Suprapubic skin (tissue), 4 donors: ENCODE data around the gene SRP14.

Experiments
- CTCF ChIP-seq, 2 donors: fragments of 200-600 bp in 1 of 2; fragments of 450-650 bp in 1 of 2; sonication (generic) in 1 of 2; IDR thresholded peaks; one replicate each; pipeline ENCODE4 v1.5.1; 2016 to 2019; ENCODE audit warnings: antibody characterized with exemption in 2 of 2, mild to moderate bottlenecking in 1 of 2, moderate library complexity in 1 of 2
- EP300 ChIP-seq: sonication (generic); formaldehyde crosslinking; IDR thresholded peaks from one replicate; pipeline ENCODE4 v1.6.1; 2017; ENCODE audit warnings: antibody characterized with exemption
- POLR2AphosphoS5 ChIP-seq, 3 donors: sonication (generic); formaldehyde crosslinking; IDR thresholded peaks; one replicate each; pipeline ENCODE4 v1.6.1; 2017; ENCODE audit warnings: antibody characterized with exemption in 3 of 3

- TF ChIP-seq CTCF (IDR thresholded peaks at IDR 0.05) (no peak), EP300 (no peak), POLR2AphosphoS5 (IDR thresholded peaks at IDR 0.05) (no peak)
These were observed 21.4 kb upstream of the SRP14 start for GRCh38 chr15:40060236-40060961.
